ENCODE data around the gene PIP4K2C.
"Not testable (repeated sequence)": the region's sequence is repeated elsewhere in the genome, so short reads cannot be mapped to it uniquely, and the experiment has no call there.

DNA sequence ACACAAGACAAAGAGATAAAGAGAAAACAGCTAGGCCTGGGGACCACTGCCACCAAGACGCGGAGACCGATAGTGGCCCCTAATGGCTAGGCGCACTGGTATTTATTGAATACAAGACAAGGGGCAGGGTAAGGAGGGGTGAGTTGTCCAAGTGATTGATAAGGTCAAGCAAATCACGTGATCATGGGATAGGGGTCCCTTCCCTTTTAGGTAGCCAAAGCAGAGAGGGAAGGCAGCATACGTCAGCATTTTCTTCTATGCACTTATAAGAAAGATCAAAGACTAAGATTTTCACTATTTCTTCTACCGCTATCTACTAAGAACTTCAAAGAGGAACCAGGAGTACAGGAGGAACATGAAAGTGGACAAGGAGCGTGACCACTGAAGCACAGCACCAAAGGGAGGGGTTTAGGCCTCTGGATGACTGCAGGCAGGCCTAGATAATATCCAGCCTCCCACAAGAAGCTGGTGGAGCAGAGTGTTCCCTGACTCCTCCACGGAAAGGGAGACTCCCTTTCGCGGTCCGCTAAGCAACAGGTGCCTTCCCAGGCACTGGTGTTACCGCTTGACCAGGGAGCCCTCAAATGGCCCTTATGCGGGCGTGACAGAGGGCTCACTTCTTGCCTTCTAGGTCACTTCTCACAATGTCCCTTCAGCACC is 1.9 kb upstream of the PIP4K2C start:
- TF ChIP-seq EP300 (IDR thresholded peaks at IDR 0.05); POLR2A (IDR thresholded peaks at IDR 0.05; ENCODE audit: low read depth); POLR2AphosphoS5 (IDR thresholded peaks at IDR 0.05): not testable (repeated sequence)

Measured in esophagus muscularis mucosa (tissue), 3 donors.